Vagina (tissue), 2 donors: ENCODE results near the gene ADGRB2.

Source experiments
- POLR2A ChIP-seq, 2 donors: fragments of 450-650 bp; IDR thresholded peaks; one replicate each; pipeline ENCODE4 v1.6.1; 2017; ENCODE audit warnings: antibody characterized with exemption in 2 of 2, mild to moderate bottlenecking in 2 of 2, moderate library complexity in 2 of 2
- POLR2AphosphoS5 ChIP-seq, 2 donors: sonication (generic); formaldehyde crosslinking; IDR thresholded peaks; one replicate each; pipeline ENCODE4 v1.9.0; 2017; ENCODE audit warnings: antibody characterized with exemption in 2 of 2, mild to moderate bottlenecking in 2 of 2, low read depth in 1 of 2; ENCODE audit not compliant: insufficient read depth in 1 of 2
- TF ChIP-seq, protein P1 (sequence below), 3 experiments: fragments of 450-650 bp in 2 of 3; fragments of 200-600 bp in 1 of 3; sonication (generic) in 1 of 3; IDR thresholded peaks; one replicate each; pipeline ENCODE4 v1.5.1; 2017 to 2019; ENCODE audit warnings: antibody characterized with exemption in 3 of 3, mild to moderate bottlenecking in 2 of 3, moderate library complexity in 2 of 3

DNA sequence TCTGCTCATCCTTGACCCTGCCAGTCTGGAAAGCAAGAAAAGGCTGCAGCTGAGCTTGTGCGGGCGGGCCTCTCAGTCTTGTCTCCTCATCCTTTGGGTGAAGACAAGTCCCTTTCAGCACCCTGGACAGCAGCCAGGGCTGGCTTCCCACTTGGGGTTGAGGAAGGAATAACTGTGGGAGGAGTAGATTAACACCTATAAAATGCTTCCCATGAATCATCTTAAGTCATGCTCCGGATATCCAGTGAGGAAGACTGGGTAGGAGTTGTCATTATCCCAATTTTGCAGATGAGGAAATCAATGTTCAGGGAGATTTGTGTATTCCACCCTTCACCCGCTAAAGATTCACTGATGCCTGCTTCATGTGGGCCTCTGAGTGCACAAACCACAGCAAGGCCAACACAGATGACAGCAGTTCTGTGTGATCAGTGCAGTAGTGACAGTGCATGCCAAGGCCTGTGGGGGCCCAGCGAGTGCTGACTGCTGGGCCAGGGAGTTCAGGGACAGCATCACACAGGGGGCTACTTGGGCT lies 40.2 kb downstream of the ADGRB2 start:
- TF ChIP-seq POLR2A (IDR thresholded peaks at IDR 0.05) (no peak), POLR2AphosphoS5 (IDR thresholded peaks at IDR 0.05; ENCODE audit: insufficient read depth in 1 of 2, low read depth in 1 of 2) (peak in 1 of 2 donors; percentile 23)
- TF ChIP-seq, protein P1, sequence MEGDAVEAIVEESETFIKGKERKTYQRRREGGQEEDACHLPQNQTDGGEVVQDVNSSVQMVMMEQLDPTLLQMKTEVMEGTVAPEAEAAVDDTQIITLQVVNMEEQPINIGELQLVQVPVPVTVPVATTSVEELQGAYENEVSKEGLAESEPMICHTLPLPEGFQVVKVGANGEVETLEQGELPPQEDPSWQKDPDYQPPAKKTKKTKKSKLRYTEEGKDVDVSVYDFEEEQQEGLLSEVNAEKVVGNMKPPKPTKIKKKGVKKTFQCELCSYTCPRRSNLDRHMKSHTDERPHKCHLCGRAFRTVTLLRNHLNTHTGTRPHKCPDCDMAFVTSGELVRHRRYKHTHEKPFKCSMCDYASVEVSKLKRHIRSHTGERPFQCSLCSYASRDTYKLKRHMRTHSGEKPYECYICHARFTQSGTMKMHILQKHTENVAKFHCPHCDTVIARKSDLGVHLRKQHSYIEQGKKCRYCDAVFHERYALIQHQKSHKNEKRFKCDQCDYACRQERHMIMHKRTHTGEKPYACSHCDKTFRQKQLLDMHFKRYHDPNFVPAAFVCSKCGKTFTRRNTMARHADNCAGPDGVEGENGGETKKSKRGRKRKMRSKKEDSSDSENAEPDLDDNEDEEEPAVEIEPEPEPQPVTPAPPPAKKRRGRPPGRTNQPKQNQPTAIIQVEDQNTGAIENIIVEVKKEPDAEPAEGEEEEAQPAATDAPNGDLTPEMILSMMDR (IDR thresholded peaks at IDR 0.05): no peak
